ENCODE measurements around the gene ANAPC4. TPM values are rescaled to one million over a fixed set of nuclear protein-coding genes. Genes with fewer than 3 reads are reported as not detected.

Gene ANAPC4
- total RNA-seq, 2 experiments from 2014 or later, result 37.5 to 47.9 TPM

GRCh38 chr4:25386926-25387325 is 9.9 kb downstream of the ANAPC4 start:
- no peak for DNase-seq
- no peak overlapping the region for H3K27ac Mint-ChIP-seq
- H3K9me3 Mint-ChIP-seq, result no peaks in the 10 kb centered on the region
- POLR2A ChIA-PET, result no interaction called here
- H3K4me3 Mint-ChIP-seq, result no peak overlapping the region
- CTCF ChIA-PET, result interaction anchor here (0.6 to 1.2 kb wide), 3 partner anchors 9 to 607 kb away, joined by 3 read pairs; no protein-coding TSS in a partner anchor
- H3K27me3 Mint-ChIP-seq, result no peaks in the 10 kb centered on the region
- H3K36me3 Mint-ChIP-seq (ENCODE audit: low read depth), result peaks cover 50% of the 10 kb centered on the region
- no peaks in the 10 kb centered on the region for H3K4me1 Mint-ChIP-seq

DNA sequence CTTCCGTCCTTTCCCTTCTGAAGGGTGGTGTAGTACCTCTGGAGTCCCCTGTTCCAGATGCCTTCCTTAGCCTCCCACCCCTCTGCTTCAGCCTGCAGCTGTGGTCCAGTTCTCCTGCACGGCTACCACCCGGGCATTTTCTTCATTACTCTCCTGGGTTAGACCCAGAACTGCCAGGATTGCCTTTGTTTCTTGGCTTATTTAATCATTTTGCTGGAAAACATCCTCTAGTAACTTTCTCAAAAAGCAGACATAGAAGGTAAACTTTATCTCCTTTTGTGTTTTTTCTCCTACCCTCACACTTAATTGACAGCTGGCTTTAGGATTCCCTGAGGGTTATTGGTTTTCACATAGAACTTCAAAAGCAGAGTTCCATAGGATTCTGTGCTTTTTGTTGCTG is 20.2 kb downstream of the ANAPC4 start:
- peaks cover 6% of the 10 kb centered on the region for H3K9me3 Mint-ChIP-seq
- ChIA-PET CTCF (interaction anchor here (1.7 kb wide), 2 partner anchors 9 to 84 kb away, joined by 4 to 5 read pairs; partner anchors contain the start of gene ZCCHC4), POLR2A (no interaction called here)
- H3K4me1 Mint-ChIP-seq, result no peaks in the 10 kb centered on the region
- no peak overlapping the region for H3K4me3 Mint-ChIP-seq
- H3K27ac Mint-ChIP-seq, result no peak overlapping the region
- no peak for DNase-seq
- H3K36me3 Mint-ChIP-seq (ENCODE audit: low read depth), result peaks cover 75% of the 10 kb centered on the region
- H3K27me3 Mint-ChIP-seq, result no peaks in the 10 kb centered on the region

DNA sequence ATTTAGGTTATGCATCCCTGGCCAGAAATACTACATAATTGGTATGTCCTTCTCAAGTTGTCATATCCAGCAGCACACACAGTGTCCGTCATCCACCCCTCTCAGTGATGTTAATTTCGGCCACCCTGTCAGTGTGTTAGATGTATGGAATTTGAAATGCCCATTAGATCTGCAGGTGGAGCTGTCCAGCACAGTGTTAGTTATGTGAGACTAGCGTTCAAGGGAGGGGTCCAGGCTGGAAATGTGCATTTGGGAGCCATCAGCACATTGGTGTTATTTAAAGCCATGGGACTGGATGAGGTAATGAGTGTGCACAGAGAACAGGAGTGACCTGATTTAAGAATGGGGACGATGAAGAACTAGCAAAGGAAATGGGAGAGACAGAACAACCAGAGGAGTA is 22.4 kb downstream of the ANAPC4 start:
- ChIA-PET CTCF (no interaction called here), POLR2A (no interaction called here)
- Mint-ChIP-seq H3K9me3 (peaks cover 6% of the 10 kb centered on the region), H3K27ac (no peak overlapping the region), H3K27me3 (no peaks in the 10 kb centered on the region), H3K4me1 (no peaks in the 10 kb centered on the region), H3K36me3 (ENCODE audit: low read depth) (peaks cover 79% of the 10 kb centered on the region), H3K4me3 (no peak overlapping the region)
- DNase-seq, result no peak

GRCh38 chr4:25401066-25401465 is 24.0 kb downstream of the ANAPC4 start:
- DNase-seq, result no peak
- H3K36me3 Mint-ChIP-seq (ENCODE audit: low read depth), result peaks cover 64% of the 10 kb centered on the region
- H3K4me1 Mint-ChIP-seq, result no peaks in the 10 kb centered on the region
- no peaks in the 10 kb centered on the region for H3K27me3 Mint-ChIP-seq
- H3K27ac Mint-ChIP-seq, result no peak overlapping the region
- CTCF ChIA-PET, result interaction anchor here (0.5 kb wide), 1 partner anchor 436 kb away, joined by 3 read pairs; no protein-coding TSS in a partner anchor
- peaks cover 6% of the 10 kb centered on the region for H3K9me3 Mint-ChIP-seq
- no peak overlapping the region for H3K4me3 Mint-ChIP-seq
- POLR2A ChIA-PET, result no interaction called here

DNA sequence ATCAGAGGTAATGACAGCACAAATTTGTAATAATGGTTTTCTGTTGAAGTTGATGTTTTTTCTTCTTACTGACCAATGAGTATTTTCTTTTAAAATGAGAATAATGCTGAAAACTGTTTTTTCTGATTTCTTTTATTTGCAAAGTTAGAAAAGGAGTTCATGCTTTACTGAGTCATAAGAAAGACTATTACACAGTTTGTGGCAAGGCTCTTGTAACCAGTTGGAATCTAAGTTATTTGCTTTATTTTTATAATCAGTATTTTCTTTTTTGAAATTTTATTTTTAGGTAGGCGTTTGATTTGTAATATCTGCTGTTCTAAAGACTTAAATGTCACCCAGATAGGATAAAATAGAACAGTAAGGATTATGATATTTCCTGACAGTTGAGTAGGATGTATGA is 25.5 kb downstream of the ANAPC4 start:
- Mint-ChIP-seq H3K4me3 (no peak overlapping the region), H3K9me3 (no peaks in the 10 kb centered on the region), H3K27me3 (no peaks in the 10 kb centered on the region), H3K4me1 (no peaks in the 10 kb centered on the region), H3K36me3 (ENCODE audit: low read depth) (peaks cover 53% of the 10 kb centered on the region), H3K27ac (no peak overlapping the region)
- DNase-seq, result no peak
- ChIA-PET CTCF (interaction anchor here (0.7 kb wide), 1 partner anchor 9 kb away, joined by 3 read pairs; no protein-coding TSS in a partner anchor), POLR2A (no interaction called here)

GRCh38 chr4:25403699-25404098 is 26.6 kb downstream of the ANAPC4 start:
- Mint-ChIP-seq H3K4me3 (no peak overlapping the region), H3K27ac (no peak overlapping the region), H3K9me3 (no peaks in the 10 kb centered on the region), H3K27me3 (no peaks in the 10 kb centered on the region), H3K4me1 (no peaks in the 10 kb centered on the region), H3K36me3 (ENCODE audit: low read depth) (peaks cover 44% of the 10 kb centered on the region)
- no peak for DNase-seq
- ChIA-PET POLR2A (interaction anchor here (0.6 kb wide), 1 partner anchor 26 kb away, joined by 3 read pairs; no protein-coding TSS in a partner anchor), CTCF (interaction anchor here (1.6 kb wide), 1 partner anchor 15 kb away, joined by 4 read pairs; no protein-coding TSS in a partner anchor)

DNA sequence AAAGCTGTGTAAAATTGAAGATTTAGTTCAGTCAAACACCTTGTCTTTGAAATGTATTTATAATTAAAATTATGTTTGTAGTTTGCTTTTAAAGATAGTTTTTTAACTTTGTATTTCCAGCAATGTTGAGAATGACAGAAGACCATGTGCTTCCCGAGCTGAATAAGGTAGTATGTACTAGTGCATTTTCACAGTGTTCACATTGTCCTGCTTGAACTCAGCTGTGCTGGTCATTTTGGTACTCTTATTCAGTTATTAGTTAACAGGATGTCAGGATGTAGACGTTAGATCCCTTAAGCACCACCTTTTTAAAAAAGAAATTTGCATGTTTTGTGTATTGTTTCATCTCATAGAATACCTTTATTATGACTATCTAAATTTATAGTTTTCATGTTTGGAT is 28.4 kb downstream of the ANAPC4 start:
- Mint-ChIP-seq H3K27ac (no peak overlapping the region), H3K9me3 (no peaks in the 10 kb centered on the region), H3K4me3 (no peak overlapping the region), H3K27me3 (no peaks in the 10 kb centered on the region), H3K4me1 (no peaks in the 10 kb centered on the region), H3K36me3 (ENCODE audit: low read depth) (peaks cover 46% of the 10 kb centered on the region)
- DNase-seq, result no peak
- CTCF ChIA-PET, result interaction anchor here (1.9 kb wide), 1 partner anchor 8 kb away, joined by 4 read pairs; no protein-coding TSS in a partner anchor
- POLR2A ChIA-PET, result no interaction called here

DNA sequence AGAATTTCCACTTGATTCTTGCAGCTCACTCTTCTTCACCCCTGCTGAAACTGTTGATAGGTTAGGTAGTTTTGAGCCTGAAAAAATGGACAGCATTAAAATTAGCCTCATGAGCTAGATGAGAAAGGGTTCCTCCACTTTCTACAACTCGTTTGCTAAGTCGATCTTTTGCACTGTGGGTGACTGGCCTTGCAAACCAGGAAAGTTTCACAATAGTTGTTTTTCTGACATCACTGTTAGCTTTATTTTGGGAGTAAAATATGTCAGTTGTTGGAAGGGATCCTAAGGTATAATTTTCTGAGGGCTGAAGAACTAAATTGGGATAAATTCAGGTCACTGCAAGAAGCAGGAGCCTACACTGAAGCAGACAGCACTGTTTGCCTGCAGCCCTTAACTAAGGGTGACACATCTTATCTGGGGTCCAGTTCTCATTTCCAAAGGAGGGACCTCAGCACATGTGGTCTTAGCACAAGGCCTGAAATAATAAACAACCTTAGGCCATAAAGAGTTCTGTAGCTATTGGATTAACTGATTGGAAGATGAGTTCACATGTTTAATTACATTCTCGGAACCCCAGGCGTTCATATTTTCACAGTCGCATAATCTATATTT is 29.1 kb downstream of the ANAPC4 start:
- Mint-ChIP-seq H3K27me3 (no peaks in the 10 kb centered on the region), H3K4me3 (no peak overlapping the region), H3K27ac (no peak overlapping the region), H3K9me3 (no peaks in the 10 kb centered on the region), H3K36me3 (ENCODE audit: low read depth) (peaks cover 51% of the 10 kb centered on the region), H3K4me1 (no peaks in the 10 kb centered on the region)
- POLR2A ChIA-PET, result no interaction called here
- DNase-seq, result no peak
- CTCF ChIA-PET, result interaction anchor here (1.9 kb wide), 1 partner anchor 9 kb away, joined by 4 read pairs; no protein-coding TSS in a partner anchor

GRCh38 chr4:25410820-25411529 is 33.9 kb downstream of the ANAPC4 start:
- Mint-ChIP-seq H3K36me3 (ENCODE audit: low read depth) (peaks cover 51% of the 10 kb centered on the region), H3K4me1 (no peaks in the 10 kb centered on the region), H3K27ac (no peak overlapping the region), H3K9me3 (no peaks in the 10 kb centered on the region), H3K4me3 (no peak overlapping the region), H3K27me3 (no peaks in the 10 kb centered on the region)
- CTCF ChIA-PET, result no interaction called here
- DNase-seq, result no peak
- POLR2A ChIA-PET, result no interaction called here

DNA sequence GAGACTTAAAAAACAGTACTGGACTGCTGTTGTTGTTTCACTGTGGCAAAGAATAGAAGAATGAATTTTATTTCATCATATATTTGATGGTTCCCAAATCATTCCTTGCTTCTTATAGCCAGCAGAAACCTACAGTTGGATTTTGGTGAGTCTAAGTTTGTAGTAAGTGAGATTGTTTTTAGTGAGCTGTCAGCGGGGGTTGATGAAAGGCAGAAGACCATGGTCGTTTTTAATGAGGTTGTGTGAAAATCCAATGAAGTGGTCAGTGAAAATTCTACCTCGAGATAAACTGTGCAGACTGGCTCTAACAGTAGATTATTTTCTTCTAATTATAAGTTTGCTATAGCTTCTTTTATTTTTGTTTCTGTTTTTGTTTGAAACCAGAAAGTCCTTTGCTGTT is 36.2 kb downstream of the ANAPC4 start:
- H3K27ac Mint-ChIP-seq, result no peak overlapping the region
- no peak for DNase-seq
- ChIA-PET POLR2A (no interaction called here), CTCF (interaction anchor here (1.0 kb wide), 1 partner anchor 23 kb away, joined by 3 read pairs; no protein-coding TSS in a partner anchor)
- H3K4me3 Mint-ChIP-seq, result no peak overlapping the region
- no peaks in the 10 kb centered on the region for H3K4me1 Mint-ChIP-seq
- no peaks in the 10 kb centered on the region for H3K27me3 Mint-ChIP-seq
- peaks cover 61% of the 10 kb centered on the region for H3K36me3 Mint-ChIP-seq (ENCODE audit: low read depth)
- no peaks in the 10 kb centered on the region for H3K9me3 Mint-ChIP-seq

GRCh38 chr4:25417014-25417413 is 40.0 kb downstream of the ANAPC4 start:
- DNase-seq, result no peak
- CTCF ChIA-PET, result no interaction called here
- H3K36me3 Mint-ChIP-seq (ENCODE audit: low read depth), result peaks cover 43% of the 10 kb centered on the region
- no peak overlapping the region for H3K4me3 Mint-ChIP-seq
- H3K9me3 Mint-ChIP-seq, result no peaks in the 10 kb centered on the region
- POLR2A ChIA-PET, result no interaction called here
- H3K27me3 Mint-ChIP-seq, result no peaks in the 10 kb centered on the region
- H3K27ac Mint-ChIP-seq, result no peak overlapping the region
- no peaks in the 10 kb centered on the region for H3K4me1 Mint-ChIP-seq

DNA sequence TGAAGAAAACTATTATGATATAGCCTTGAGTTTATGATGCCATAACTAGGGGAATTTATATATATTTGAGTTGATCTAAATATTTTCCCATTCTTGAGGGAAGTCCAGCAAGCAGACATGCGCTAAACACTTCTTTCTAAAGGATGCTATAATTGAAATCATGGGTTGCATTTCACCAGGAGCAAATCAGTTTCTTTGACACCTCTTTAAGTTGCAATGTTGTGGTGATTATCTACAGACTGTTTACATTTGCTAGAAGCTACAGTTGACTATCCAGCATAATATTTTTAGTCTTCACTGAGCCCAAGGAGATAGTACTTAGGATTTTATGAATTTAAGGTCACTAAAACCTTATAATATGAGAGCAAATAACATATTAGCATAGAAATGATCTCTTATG is 43.9 kb downstream of the ANAPC4 start:
- H3K36me3 Mint-ChIP-seq (ENCODE audit: low read depth), result peaks cover 26% of the 10 kb centered on the region
- POLR2A ChIA-PET, result no interaction called here

GRCh38 chr4:25421816-25422525 is 44.9 kb downstream of the ANAPC4 start:
- H3K27me3 Mint-ChIP-seq, result no peaks in the 10 kb centered on the region

More for the DNA sequence above, 43.9 kb downstream of the ANAPC4 start:
- DNase-seq, result no peak
- H3K4me3 Mint-ChIP-seq, result no peak overlapping the region
- no peaks in the 10 kb centered on the region for H3K4me1 Mint-ChIP-seq
- no peaks in the 10 kb centered on the region for H3K27me3 Mint-ChIP-seq
- CTCF ChIA-PET, result no interaction called here
- H3K27ac Mint-ChIP-seq, result no peak overlapping the region
- no peaks in the 10 kb centered on the region for H3K9me3 Mint-ChIP-seq

More at GRCh38 chr4:25421816-25422525, 44.9 kb downstream of the ANAPC4 start:
- no peak overlapping the region for H3K27ac Mint-ChIP-seq
- DNase-seq, result no peak
- CTCF ChIA-PET, result no interaction called here
- POLR2A ChIA-PET, result no interaction called here
- H3K4me1 Mint-ChIP-seq, result no peaks in the 10 kb centered on the region
- H3K9me3 Mint-ChIP-seq, result no peaks in the 10 kb centered on the region
- no peak overlapping the region for H3K4me3 Mint-ChIP-seq
- H3K36me3 Mint-ChIP-seq (ENCODE audit: low read depth), result peaks cover 20% of the 10 kb centered on the region
